HepG2 (cell line): ENCODE data around the gene C5orf47. TPM values are rescaled to one million over a fixed set of nuclear protein-coding genes. Genes with fewer than 3 reads are reported as not detected.

ENCODE experiments used
- AKNA ChIP-seq: sonication (generic); formaldehyde crosslinking; IDR thresholded peaks from 2 replicates; pipeline ENCODE4 v1.4.0; 2020; ENCODE audit warnings: missing genetic modification reagents, borderline replicate concordance
- ARID3A ChIP-seq: IDR thresholded peaks from 2 replicates; pipeline ENCODE4 v1.6.1; 2012; ENCODE audit warnings: low read depth, low read length, improper control_type of control experiment
- ARID5B ChIP-seq: IDR thresholded peaks from 2 replicates; pipeline ENCODE4 v1.4.0; 2020; ENCODE audit warnings: mild to moderate bottlenecking, missing genetic modification reagents
- DPF2 ChIP-seq: sonication (generic); formaldehyde crosslinking; IDR thresholded peaks from 2 replicates; pipeline ENCODE4 v1.4.0; 2020; ENCODE audit warnings: mild to moderate bottlenecking, low read depth, missing genetic modification reagents, borderline replicate concordance
- DR1 ChIP-seq: sonication (generic); formaldehyde crosslinking; IDR thresholded peaks from 2 replicates; pipeline ENCODE4 v1.8.0; 2021; ENCODE audit warnings: mild to moderate bottlenecking, missing genetic modification reagents, inconsistent platforms
- MYNN ChIP-seq: sonication (generic); formaldehyde crosslinking; IDR thresholded peaks from 2 replicates; pipeline ENCODE4 v1.4.0; 2020; ENCODE audit warnings: mild to moderate bottlenecking, low read depth, missing genetic modification reagents
- SP4 ChIP-seq: sonication (generic); formaldehyde crosslinking; IDR thresholded peaks from 2 replicates; pipeline ENCODE4 v1.8.1; 2023; ENCODE audit warnings: mild to moderate bottlenecking, missing genetic modification reagents
- SPEN ChIP-seq: sonication (generic); formaldehyde crosslinking; IDR thresholded peaks from 2 replicates; pipeline ENCODE4 v1.5.1; 2020; ENCODE audit warnings: low read depth, mild to moderate bottlenecking, missing genetic modification reagents
- TRAFD1 ChIP-seq: sonication (generic); formaldehyde crosslinking; IDR thresholded peaks from 2 replicates; pipeline ENCODE4 v1.5.1; 2020; ENCODE audit warnings: missing genetic modification reagents, mild to moderate bottlenecking, borderline replicate concordance
- ZFP1 ChIP-seq: IDR thresholded peaks from 2 replicates; pipeline ENCODE4 v1.6.1; 2016
- ZNF619 ChIP-seq: sonication (generic); formaldehyde crosslinking; IDR thresholded peaks from 2 replicates; pipeline ENCODE4 v1.4.0; 2020; ENCODE audit warnings: mild to moderate bottlenecking, missing genetic modification reagents
- ZNF746 ChIP-seq: sonication (generic); formaldehyde crosslinking; IDR thresholded peaks from 2 replicates; pipeline ENCODE4 v1.8.0; 2022; ENCODE audit warnings: mild to moderate bottlenecking, missing genetic modification reagents
- ZNF75D ChIP-seq: sonication (generic); formaldehyde crosslinking; IDR thresholded peaks from 2 replicates; pipeline ENCODE4 v1.8.1; 2023; ENCODE audit warnings: missing genetic modification reagents, mild to moderate bottlenecking, borderline replicate concordance
- polyA plus RNA-seq, 8 experiments: library from polyadenylated mRNA; depleted of rRNA in 3 of 8; stranded (reverse) in 7 of 8; unstranded in 1 of 8; fragments of >200 nt; fragmentation: Illumina TruSeq in 4 of 8; extraction: Trizol in 4 of 8; gene quantifications; 2 replicates each; pipeline versions ENCODE4 v1.2.1 to v1.2.3, GENCODE V29; 2011 to 2016; ENCODE audit warnings: low read depth in 4 of 8, missing spikeins in 1 of 8, mixed read lengths in 1 of 8; ENCODE audit not compliant: insufficient read depth in 1 of 8
- total RNA-seq, 5 experiments: library from RNA; depleted of rRNA; stranded (reverse); fragments of >200 nt; fragmentation: Illumina TruSeq; extraction: Trizol; gene quantifications; 2 replicates each; pipeline ENCODE4 v1.2.3, GENCODE V29; 2016; ENCODE audit warnings: low read depth in 1 of 5

C5orf47 gene
- total and polyA plus RNA-seq, 2 of the 13 experiments (the other 11 are each of a cell fraction or from before 2014, with no cell fraction given): not detected

GRCh38 chr5:173969167-173970049 lies 19.6 kb upstream of the C5orf47 start (continued):
- TF ChIP-seq ZNF75D: no peak
- TF ChIP-seq DPF2 (CRISPR knock-in tag): no peak; the same call in 1 of the 2 replicates
- no peak for TF ChIP-seq TRAFD1 (CRISPR knock-in tag)
- no peak; the same call in 1 of the 2 replicates for TF ChIP-seq MYNN (CRISPR knock-in tag)
- TF ChIP-seq SP4 (CRISPR knock-in tag): no peak
- no peak for TF ChIP-seq ZNF619 (CRISPR knock-in tag)
- TF ChIP-seq SPEN (CRISPR knock-in tag): 0 out of 2 replicates have a peak, but pooled peaks have one; percentile 23
- no peak for TF ChIP-seq DR1 (CRISPR knock-in tag)
- no peak for TF ChIP-seq ZFP1 (CRISPR knock-in tag)
- TF ChIP-seq AKNA (CRISPR knock-in tag): no peak
- TF ChIP-seq ARID5B (CRISPR knock-in tag): peak; percentile 94
- peak; percentile 61; the same call in 1 of the 2 replicates for TF ChIP-seq ARID3A
- TF ChIP-seq ZNF746: 0 out of 2 replicates have a peak, but pooled peaks have one; percentile 62
